C4-2B (cell line): ENCODE measurements around the gene KCNQ5.

ENCODE experiments used
- H3K27ac ChIP-seq: fragments of 450-650 bp; 2 replicates; pipeline ENCODE4 v1.5.1; 2017
- ZFX ChIP-seq: fragments of 450-650 bp; IDR thresholded peaks from 2 replicates; pipeline ENCODE4 v1.6.1; 2017
- TF ChIP-seq, protein P1 (sequence below): fragments of 450-650 bp; conservative IDR thresholded peaks from 2 replicates; pipeline ENCODE4 v1.5.1; 2017; ENCODE audit warnings: mild to moderate bottlenecking

KCNQ5 gene

DNA sequence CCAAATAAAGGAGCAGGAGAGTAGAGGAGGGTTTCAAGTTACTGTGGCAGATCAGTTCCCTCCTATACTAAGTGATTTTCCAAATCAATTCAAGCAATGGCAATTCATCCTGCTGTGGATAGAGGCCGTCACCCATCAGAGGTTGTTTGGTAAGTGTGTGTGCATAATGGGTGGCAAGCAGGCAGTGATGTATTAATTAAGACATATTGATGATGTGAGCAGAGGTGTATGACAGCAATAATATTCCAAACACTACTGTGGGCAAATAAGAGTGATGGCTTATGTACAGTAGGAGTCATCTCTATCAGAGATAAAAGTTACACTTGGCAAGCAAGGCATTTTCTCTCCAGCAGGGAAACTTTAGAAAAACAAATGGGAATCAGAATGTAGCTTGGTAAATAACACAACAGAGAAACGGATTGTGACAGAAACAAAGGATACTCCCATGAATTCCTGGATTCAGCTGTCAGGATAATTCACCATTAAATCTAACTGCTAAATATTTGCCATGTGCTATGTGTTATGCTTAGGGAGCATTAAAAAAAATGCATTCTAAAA, 407.1 kb downstream of the KCNQ5 start:
- no peak overlapping the region for H3K27ac ChIP-seq
- TF ChIP-seq ZFX, result no peak
- TF ChIP-seq, protein P1, sequence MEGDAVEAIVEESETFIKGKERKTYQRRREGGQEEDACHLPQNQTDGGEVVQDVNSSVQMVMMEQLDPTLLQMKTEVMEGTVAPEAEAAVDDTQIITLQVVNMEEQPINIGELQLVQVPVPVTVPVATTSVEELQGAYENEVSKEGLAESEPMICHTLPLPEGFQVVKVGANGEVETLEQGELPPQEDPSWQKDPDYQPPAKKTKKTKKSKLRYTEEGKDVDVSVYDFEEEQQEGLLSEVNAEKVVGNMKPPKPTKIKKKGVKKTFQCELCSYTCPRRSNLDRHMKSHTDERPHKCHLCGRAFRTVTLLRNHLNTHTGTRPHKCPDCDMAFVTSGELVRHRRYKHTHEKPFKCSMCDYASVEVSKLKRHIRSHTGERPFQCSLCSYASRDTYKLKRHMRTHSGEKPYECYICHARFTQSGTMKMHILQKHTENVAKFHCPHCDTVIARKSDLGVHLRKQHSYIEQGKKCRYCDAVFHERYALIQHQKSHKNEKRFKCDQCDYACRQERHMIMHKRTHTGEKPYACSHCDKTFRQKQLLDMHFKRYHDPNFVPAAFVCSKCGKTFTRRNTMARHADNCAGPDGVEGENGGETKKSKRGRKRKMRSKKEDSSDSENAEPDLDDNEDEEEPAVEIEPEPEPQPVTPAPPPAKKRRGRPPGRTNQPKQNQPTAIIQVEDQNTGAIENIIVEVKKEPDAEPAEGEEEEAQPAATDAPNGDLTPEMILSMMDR, result no peak; the same call in 1 of the 2 replicates

DNA sequence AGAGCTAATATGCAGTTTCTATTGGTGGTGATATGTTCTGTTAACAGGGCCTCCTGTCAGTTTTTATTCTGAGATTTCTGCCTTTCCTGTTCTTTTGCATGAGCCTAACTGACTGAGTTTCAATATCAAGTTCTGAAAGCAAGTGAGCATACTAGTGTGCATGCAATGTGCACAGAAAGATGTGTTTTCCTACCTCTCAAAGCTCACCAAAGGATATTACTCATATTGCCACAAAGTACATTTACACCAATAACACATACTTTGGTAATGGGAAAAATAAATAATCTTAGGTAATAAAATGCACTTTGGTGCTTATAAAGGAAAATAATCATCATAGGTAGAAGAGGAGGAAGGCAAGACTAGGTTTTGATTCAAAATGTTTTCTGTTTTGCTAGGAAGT, 408.4 kb downstream of the KCNQ5 start:
- H3K27ac ChIP-seq, result no peak overlapping the region
- TF ChIP-seq, protein P1, result no peak
- no peak for TF ChIP-seq ZFX

DNA sequence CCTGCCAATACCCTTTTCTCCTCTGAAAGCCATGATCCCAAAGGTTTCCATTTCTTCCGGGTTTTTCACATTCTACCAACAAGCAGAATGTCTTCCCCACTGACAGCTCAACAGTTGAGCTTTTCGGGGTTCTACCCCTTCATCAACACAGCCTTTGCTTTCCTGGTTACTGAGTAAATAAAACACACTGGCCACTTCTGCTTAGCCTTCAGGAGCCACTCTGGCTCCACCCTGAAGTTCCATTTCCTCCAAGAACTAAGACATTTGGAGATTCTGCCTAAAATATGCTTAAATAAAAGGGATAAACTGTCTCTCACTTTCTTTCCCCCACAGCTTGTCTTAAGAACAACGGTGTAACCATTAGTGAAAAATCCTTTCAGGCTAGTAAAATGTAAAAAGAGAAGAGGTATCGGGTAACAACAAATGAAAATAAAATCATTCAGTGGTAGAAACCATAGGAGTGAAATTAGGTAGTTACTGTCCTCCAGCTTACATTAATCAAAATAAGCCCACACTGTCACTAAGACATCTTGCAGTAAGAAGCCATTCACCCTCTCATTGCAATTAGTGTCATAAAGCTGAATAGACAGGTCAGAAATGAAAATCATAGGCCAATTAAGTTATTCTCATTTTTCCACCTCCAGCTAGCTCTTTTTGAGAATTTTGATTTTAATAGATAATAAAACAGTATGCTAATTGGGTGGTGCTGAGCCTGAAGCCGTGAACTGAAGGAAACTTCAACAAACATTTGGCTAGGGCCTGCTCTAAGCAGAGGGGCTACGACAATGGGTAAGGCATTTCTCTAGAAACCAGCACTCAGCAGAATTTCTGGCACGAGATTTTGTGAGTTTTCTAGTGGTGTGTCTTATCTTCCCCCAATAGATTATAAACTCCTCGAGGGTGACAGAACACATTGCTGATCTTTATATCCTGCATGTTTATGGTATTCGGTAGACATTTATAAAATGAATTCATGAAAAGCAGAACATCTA, 409.2 kb downstream of the KCNQ5 start:
- H3K27ac ChIP-seq, result no peak overlapping the region
- TF ChIP-seq, protein P1, result no peak
- TF ChIP-seq ZFX, result no peak

DNA sequence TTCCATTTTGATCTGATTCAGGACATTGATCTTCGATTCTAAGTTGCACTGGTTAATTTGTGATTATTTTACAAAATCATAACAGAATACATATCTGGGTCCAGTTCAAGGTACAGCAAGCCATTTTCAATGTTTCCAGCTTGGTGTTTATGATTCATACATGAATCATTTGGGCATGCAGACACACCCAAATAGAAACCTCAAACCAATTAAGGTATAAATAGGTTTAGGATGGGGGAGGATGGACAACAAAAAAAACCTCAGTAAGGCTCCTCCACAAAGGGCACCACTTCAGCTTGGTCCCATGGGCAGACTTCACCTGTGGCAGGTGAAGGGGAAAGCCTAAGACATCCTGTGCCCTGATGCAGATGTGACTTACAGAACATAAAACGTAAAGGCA, 410.7 kb downstream of the KCNQ5 start:
- TF ChIP-seq ZFX, result no peak
- TF ChIP-seq, protein P1, result no peak

DNA sequence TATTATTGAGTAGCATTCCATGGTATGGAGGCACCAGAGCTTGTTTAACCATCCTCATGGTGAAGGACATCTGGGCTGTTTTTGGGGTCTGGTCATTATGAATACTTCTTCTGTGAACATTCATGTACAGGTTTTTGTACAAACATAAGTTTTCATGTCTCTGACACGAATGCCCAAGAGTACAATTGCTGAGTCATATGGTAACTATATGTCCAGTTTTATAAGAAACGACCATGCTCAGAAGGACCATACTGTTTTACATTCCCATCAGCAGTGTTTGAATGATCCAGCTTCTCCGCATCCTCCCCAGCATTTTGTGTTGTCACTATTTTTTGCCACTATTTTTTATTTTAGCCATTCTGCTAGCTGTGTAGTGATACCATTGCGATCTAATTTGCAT, 414.8 kb downstream of the KCNQ5 start:
- no peak for TF ChIP-seq ZFX
- TF ChIP-seq, protein P1, result no peak
- no peak overlapping the region for H3K27ac ChIP-seq

More for the DNA sequence above, 410.7 kb downstream of the KCNQ5 start:
- H3K27ac ChIP-seq, result no peak overlapping the region

DNA sequence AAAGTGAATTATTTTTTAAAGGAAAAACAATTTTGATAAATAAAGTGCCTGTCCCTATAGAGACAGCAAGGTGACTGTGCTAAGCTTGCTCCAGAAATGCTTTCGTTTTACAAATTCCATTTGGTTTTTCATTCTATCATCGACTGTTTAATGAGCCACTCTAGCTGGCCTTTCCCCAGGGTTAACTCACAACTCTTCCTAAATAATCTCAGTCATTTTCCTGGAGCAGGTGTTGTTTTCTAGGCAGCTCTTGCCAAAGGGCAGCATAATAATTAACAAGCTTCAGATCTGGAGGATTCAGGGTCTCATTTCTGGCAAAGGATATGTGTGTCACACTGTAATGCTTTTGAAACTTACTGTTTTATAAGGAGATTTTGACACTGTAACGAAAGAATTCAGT, 419.2 kb downstream of the KCNQ5 start:
- TF ChIP-seq, protein P1, result no peak
- TF ChIP-seq ZFX, result no peak

DNA sequence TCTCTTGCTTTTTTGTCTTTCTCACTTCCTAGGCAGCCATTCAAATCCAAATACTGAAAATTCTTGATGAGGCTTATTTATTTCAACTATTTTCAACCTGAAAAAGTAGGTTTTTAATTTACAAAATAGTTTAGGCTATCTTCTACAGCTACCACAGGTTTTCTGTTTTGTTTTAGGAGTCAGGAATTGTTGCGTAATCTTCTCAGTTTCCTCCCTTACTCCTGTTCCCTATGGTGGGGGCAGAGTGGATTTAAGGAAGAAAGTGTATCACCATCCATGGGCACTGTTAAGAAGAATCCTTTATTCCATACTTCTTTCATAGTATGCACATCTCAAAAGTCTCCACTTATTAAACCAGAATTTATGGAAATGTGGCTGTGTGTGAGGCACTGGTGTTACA, 421.0 kb downstream of the KCNQ5 start:
- TF ChIP-seq, protein P1, result no peak
- TF ChIP-seq ZFX, result no peak
- no peak overlapping the region for H3K27ac ChIP-seq

More for the DNA sequence above, 419.2 kb downstream of the KCNQ5 start:
- no peak overlapping the region for H3K27ac ChIP-seq
